H1 (cell line): ENCODE measurements around the gene MRPL36. TPM values are rescaled to one million over a fixed set of nuclear protein-coding genes. Genes with fewer than 3 reads are reported as not detected.

ENCODE experiments used
- ATF3 ChIP-seq: IDR thresholded peaks from 2 replicates; pipeline ENCODE4 v1.6.1; 2011; ENCODE audit warnings: low read depth, mild to moderate bottlenecking, low read length; ENCODE audit not compliant: insufficient read depth
- MAFK ChIP-seq: IDR thresholded peaks from 2 replicates; pipeline ENCODE4 v1.6.1; 2012; ENCODE audit warnings: low read depth, mild to moderate bottlenecking, improper control_type of control experiment, low read length
- POLR2AphosphoS5 ChIP-seq: IDR thresholded peaks from 2 replicates; pipeline ENCODE4 v1.6.1; 2011; ENCODE audit warnings: low read depth, low read length
- RXRA ChIP-seq: IDR thresholded peaks from 2 replicates; pipeline ENCODE4 v1.6.1; 2011; ENCODE audit warnings: low read depth, mild to moderate bottlenecking, low read length, moderate library complexity; ENCODE audit not compliant: insufficient read depth
- TBP ChIP-seq: IDR thresholded peaks from 2 replicates; pipeline ENCODE4 v1.6.1; 2011; ENCODE audit warnings: low read depth, low read length, improper control_type of control experiment
- polyA plus RNA-seq, 7 experiments: library from polyadenylated mRNA; depleted of rRNA in 3 of 7; stranded (reverse) in 5 of 7; unstranded in 2 of 7; fragments of >200 nt in 5 of 7; fragments of 200-250 nt in 2 of 7; gene quantifications; 1 replicate in 5 of 7; 2 replicates in 1 of 7; 4 replicates in 1 of 7; pipeline versions ENCODE4 v1.2.1 to v1.2.3, GENCODE V29; 2011 to 2013; ENCODE audit warnings: missing spikeins in 2 of 7, mixed read lengths in 2 of 7
- total RNA-seq: library from RNA; stranded (reverse); fragmentation: NEBNext Ultra II Directional; extraction: Animal tissue kit (Norgen Biotek cat#: 25700); gene quantifications from 2 replicates; pipeline ENCODE4 v1.2.1, GENCODE V29; 2021

MRPL36 gene
- total and polyA plus RNA-seq, 2 of the 8 experiments (the other 6 are each of a cell fraction or from before 2014, with no cell fraction given): 56.3 to 81.5 TPM

- TF ChIP-seq TBP (no peak), POLR2AphosphoS5 (no peak), ATF3 (no peak), MAFK (no peak), RXRA (no peak)
These were observed 36.7 kb upstream of the MRPL36 start (continued) for GRCh38 chr5:1836176-1836890.
